CD4-positive, alpha-beta T cell treated with Interleukin-15 for 4 hours (primary cell): ENCODE results near the gene PCSK5.

Experiments used
- DNase-seq: peaks from one replicate; pipeline ENCODE4 v3.0.0-alpha.2; 2020; ENCODE audit warnings: low spot score

The PCSK5 gene

DNA sequence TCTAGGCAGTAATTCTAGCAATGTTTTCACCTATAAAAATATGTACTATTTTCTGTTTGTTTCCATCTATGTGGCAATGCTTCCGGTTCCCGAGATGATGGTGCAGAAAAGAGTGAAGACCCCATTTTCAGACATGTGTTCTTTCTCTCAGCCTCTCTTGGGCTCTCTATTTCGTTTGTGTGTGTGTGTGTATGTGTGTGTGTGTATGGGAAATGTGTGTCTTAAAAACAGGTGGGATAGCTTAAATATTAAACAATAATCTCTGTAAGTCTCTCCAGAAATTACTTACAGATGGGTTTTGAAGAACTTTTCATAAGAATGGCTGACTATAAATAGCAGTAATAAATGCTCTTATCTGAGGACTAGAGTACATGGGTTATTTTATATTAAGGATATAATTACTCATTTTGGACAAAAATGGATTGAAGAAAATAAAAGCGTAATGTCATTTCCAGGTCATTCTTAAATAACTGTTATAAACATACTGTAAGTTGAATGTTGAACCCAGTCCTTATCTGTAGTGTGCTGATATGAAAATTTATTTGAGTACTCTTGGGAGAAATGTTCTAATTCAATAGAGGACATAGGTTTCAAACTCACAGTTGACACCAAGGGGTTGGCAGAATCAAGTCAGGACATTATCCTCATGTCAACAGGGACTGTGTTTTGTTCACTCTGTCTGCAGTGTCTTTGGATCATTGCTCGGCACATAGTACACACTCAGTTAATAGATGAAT lies 31.1 kb downstream of the PCSK5 start:
- DNase-seq = no peak

DNA sequence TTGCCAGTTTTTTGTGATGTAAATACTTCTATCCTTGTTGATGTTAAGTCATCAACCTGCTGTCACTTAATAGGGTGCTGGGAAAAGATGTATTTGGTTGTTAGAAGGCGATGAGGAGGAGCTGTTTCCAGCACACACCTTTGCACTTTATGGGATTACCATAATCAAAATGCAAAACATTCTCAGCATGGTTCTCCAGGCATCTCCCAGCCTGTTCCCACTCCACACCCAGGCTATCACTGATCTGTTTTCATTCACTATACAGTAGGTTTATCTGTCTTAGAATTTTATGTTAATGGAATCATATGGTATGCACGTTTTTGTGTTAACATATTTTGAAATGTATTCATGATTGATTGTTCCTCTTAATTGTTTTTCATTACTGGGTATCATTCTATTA lies 35.9 kb downstream of the PCSK5 start:
- no peak for DNase-seq

DNA sequence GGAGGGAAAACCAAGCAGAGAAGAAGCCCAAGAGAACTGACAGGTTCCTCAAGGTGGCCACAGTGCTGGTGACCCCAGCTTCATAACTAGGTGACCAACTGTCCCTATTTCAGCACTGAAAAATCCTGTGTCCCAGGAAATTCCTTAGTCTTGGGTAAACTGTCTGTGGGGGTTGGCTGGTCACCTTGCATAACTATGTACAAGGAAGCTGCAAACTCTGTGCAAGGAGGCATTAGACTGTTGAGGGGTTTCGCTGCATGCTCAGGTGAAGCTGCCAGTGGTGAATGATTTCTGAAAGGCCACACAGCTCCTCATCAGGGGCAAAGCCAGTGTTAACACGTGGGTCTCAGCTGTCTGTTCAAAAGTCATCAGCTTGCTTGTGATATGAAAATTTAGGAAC lies 36.9 kb downstream of the PCSK5 start:
- no peak for DNase-seq

DNA sequence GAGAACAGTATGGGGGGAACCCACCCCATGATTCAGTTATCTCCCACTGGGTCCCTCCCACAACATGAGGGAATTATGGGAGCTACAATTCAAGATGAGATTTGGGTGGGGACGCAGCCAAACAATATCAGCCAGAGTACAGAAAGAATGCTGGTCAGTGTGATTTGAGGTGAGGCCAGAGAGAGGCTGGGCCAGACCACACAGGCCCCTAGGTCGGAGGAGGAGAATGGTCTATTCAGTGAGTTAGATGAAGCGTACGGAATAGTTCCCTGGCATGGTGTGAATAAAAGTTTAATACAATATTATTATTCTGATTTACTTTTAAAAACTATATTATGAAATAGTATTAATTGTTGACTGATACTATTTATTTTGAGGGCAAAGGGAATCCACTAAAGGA lies 39.7 kb downstream of the PCSK5 start:
- DNase-seq = no peak

DNA sequence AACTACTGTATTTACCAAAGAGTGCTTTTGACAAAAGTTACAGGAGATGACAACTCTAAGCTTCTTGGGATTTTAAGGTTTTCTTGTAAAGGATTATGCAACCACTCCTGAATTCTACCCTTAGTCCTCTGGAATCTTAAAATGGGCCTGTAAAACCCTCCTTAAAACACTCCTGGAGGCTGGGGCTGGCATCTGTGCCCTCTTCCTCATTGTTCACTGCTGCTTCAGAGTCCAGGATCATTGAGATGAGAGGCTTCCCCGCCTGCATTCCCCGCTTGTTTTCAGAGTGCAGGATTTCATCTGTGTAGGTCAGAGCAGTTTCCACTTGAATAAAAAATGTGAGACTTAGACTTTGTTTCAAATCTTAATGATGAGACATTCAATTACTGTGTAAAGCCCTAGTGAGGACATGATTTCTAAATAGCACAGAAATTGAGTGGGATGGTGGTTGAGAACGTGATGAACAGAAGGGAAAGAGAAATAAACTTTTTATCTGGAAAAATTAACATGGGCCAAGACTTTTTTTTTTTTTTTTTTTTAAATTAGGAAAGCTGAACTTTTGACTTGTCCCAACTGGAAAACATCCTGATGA lies 40.4 kb downstream of the PCSK5 start:
- no peak for DNase-seq

DNA sequence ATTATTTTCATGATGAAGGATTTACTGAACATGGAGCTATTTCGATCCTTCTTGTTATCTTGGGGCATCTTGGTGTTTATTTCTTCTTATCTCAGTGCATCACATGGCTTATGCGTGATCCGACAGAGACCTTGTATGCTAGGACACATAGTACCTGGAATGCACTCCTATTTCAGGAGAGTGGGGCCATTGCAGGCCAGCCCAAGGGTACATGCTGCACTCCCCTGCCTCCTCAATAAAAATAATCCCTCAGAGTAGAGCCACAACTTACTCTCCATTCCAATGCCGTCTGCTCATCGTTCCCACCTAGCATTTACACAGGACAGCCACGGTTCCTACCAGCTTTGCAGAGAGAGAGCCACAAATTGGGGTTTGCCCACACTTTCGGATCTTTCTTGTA lies 43.5 kb downstream of the PCSK5 start:
- DNase-seq = no peak

DNA sequence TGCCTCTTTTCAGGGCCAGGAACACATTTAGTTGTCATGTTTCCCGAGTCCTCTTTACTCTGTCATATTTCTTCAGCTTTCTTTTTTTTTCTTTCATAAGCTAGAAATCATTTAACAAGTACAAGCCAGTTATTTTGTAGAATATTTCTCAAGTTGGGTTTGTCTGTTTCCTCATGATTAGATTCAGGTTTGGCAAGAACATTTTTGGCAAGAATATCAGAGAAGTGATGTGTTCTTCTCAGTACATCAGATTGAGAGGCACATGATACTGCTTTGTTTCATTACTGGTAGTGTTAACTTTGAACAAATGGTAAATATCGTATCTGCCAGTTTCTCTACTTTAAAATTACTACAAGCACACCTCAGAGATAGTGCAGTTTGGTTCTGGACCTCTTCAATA lies 45.1 kb downstream of the PCSK5 start:
- DNase-seq = no peak

DNA sequence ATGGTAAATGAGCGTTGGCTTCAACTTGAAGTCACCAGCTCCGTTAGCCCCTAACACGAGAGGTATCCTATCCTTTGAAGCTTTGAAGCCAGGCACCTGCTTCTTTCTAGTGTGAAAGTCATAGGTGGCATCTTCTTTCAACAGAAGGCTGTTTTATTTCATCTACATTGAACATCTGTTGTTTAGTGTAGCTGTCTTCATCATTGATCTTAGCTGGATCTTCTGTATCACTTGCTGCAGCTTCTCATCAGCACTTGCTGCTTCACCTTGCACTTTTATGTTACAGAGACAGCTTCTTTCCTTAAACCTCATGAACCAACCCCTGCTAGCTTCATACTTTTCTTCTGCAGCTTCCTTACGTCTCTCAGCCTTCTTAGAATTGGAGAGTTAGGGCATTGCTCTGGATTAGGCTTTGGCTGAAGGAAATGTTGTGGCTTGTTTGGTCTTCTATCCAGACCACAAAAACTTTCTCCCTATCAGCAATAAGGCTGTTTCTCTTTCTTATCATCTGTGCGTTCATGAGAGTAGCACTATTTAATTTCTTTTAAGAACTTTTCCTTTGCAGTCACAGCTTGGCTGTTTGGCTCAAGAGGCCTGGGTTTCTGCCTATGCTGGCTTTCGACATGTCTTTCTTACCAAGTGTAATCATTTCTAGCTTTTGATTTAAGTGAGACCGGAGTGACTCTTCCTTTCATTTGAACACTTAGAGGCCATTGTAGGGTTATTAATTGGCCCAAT lies 47.2 kb downstream of the PCSK5 start:
- DNase-seq = no peak

DNA sequence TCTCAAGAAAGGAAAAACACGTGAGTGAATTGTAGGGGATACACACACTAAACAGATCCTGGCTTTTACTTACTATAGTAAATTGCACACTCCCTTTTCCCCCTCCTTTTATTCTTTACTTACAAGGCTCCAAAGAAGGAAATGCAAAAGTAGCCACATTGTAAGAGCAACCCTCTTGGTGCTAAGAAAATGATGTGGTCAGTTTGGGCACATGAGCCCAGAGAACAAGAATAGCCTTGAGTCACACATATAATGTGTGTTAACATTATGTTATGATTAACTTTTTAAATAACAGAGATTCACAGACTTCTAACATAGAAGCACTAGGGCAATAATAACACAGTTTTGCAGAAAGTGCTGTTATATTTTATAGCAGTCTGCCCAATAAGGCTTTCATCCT lies 48.5 kb downstream of the PCSK5 start:
- no peak for DNase-seq

DNA sequence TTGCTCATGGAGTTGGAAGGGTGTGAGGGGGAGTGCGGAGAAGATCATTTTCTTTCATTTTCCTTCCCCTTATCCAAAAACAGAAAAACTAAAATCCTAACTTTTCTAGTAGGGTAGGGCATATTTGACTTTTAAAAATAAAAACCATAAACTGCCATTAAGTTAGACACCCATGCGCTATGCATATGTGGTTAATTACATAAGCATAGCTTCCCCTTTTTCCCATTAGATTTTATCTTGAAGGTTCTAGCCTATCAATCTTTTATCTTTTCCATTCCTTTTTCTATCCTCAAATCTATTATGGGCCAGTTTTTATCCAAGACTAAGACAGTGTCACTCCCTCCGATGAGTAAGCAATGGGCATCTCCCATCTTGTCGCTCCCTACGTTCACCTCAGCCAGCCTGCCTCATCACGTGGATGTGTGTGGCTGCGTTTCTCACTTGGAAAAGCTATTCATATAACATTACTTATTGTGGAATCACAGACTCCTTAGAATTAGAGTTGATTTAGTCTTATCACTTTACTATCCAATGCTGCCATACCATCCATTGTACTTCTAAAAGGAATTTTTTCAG lies 49.2 kb downstream of the PCSK5 start:
- no peak for DNase-seq

DNA sequence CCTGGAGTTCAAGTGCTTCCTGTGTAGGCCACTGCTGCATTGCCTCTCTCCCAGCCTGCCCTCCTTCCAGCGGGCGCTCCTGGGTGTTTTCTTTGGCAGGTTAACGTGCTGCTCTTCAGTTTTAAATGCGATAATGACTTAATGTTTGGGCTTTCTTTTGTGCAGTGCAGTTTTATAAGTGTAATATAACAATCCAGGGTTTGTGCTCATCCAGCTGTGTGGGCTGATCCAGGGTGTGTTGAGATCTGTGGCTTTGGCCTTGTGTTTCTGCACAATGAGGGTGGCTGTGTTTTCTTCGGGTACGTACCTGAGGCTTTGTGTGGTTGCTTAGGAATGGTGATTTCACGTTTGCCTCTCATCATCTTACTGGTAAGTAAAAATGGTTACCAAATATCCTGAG lies 50.6 kb downstream of the PCSK5 start:
- no peak for DNase-seq

DNA sequence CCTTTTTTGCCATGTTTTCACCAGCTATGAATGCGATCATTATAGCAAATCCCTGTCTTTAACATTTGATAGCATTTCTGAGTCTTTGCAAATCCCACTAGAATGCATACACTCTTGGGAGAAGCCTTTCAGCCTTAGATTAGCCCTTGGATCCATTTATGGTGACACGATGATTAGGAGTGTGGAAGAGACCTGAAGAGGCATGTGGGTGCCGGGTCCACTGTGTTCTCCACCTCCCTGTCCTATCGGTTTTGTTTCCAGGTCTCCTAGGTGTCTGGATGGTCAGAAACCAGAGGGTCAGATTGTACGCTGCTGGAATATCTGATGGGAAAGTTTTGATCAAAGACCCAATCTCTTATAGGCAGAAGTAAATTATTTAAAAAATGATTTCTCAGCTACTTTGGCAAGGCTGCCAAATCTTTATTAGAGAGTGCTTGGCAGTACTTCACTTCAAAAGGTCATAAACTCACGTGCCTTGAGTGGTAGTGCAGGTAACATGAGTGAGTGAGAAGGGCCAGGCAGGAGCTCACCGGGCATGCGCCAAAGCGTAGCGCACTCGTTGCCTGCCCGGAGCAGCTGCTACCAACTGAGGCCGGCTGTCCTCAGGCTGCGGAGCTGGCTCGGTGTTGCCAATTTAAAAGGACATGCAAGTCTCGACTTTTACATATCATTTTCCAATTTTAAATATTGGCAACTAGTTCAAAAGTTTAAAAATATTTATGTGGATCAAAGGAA lies 51.3 kb downstream of the PCSK5 start:
- no peak for DNase-seq

DNA sequence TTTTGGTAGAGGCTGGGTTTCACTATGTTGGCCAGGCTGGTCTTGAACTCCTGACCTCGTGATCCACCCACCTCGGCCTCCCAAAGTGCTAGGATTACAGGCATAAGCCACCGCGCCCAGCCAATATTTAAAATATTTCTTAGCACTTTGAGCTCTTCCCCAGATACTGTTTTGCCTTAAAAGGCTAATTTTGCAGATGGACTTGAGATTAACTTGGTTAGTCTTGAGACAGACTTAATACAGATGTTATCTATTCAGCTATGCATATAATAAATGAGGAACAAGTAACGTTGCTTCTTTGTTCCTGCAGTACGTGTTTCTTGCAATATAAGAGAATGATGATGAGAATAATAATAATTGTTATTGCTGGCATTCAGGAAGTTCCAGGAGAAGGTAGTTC lies 56.3 kb downstream of the PCSK5 start:
- DNase-seq = no peak

DNA sequence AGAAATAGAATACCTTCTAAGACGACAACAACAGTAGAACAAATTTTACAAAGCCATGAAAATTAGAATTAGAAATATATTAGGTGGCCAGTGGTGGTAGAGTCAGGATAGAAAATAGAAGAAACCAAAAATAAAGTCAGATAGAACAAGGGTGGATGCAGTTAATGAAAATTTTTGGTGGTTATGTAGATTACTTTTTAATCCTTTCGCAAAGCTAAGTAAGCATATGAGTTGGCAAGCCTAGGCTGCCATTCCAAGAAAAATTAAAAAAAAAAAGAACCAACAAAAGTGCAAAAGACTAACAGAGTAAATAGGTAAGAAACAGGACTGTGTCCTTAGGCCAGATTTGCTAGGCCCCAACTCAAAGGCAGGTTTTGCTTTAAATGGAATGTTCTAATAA lies 56.8 kb downstream of the PCSK5 start:
- DNase-seq = no peak

DNA sequence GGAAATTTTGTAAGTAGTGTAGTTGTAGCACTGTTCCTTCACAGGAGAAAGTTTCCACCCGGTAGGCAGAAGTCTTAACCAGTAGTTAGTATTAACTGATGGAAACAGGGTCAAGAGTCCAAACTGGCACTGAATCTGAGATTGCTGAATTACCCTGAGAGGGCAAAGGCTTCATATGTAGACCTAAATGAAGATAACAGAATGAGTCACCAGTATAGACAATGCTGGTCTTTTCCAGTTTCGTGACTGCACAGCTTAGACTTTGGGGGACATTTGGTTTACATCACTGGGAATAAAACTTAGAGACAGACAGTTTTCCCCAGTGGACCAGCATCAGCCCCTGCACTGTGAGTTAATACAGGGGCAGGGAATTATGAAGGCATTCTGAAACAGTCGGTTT lies 60.5 kb downstream of the PCSK5 start:
- no peak for DNase-seq

DNA sequence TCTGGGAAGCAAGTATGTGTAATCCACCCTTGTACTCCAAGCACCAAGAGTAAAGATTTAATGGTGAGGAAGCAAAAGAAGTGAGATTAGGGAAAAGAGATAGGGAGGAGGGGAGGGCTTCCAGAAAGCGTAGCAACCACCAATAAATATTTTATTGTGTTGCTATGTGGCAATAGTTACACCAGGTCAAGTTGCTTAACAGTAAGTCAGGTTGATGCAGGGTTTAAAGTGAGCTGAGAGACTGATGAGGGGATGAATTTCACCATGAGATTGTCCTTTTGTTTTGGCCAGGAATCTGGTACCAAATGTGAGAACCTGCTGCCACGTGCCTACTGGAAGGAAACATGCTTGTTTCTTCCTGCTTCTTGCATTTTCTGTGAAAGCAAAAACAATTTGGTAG lies 62.7 kb downstream of the PCSK5 start:
- DNase-seq = no peak

DNA sequence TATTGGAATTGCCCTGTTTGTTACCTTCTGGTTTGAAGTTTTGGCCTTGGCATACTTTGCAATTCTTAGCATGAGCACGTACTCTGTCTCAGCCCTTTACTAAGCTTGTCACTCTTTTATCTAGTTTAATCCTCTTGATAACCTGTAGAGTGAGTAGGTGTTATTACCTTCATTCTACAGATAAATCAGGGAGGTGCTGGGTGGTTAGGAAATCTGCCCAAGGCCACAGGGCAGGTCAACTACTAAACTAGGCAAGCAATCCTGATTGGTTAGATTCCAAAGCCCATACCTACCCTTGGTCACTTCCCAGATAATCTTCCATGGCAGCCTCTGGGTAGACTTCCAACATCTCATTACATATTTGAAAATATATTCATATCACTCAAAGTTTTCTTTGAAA lies 65.7 kb downstream of the PCSK5 start:
- no peak for DNase-seq

DNA sequence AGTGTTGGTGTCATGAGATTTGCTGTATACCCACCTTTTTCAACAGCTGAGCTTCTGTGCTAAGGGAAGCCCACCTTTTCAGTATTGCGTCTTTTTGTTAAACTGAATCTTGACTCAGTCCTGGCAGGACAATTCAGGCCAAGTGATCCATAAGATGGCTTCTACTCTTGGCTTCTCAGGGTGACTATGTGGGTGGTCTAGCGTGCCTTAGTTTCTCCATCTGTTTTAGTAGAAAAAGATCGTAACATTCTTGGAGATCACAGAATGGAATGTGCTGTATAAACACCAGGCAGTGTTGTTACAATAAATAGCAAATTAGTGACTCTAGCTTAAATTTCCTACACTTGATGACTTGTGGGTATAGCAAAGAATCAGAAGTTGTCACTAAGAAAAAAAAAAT lies 66.6 kb downstream of the PCSK5 start:
- DNase-seq = no peak

DNA sequence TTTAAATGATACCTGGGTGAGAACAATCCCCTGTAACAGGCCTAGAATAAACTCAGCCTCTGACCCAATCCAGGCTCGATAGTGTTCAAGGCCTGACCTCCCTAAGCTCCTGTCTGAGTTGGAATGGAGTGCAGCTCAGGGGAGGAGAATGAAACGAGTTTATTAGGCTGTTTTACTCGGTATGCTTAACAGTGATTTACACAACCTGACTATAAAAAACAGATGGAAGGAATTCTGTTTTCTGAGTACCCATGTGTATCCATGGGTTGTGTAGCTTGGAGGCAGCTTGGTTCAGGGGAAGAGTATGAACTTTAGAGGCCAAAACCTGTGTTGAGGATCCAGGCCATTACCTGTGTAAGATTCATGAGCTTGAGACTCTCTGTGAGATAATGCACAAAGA lies 67.8 kb downstream of the PCSK5 start:
- DNase-seq = no peak

DNA sequence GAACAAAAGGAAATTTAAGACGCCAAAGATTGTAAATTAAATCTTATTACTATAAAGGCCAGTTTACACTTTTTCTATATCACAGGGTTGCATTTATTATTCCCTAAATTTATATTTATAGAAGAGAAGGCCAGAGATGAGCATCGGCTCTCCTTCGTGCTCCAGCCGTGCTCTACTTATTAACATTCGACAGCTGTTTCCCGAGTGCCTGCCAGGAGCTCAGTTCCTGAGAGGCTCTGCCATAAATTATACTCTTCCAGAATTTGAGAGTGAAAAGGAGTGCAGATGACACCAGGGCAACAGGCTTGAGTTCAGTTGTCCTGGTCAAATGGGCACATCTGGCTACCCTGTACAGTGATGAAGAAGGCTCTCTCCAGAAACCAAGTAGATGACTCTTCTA lies 70.1 kb downstream of the PCSK5 start:
- no peak for DNase-seq

DNA sequence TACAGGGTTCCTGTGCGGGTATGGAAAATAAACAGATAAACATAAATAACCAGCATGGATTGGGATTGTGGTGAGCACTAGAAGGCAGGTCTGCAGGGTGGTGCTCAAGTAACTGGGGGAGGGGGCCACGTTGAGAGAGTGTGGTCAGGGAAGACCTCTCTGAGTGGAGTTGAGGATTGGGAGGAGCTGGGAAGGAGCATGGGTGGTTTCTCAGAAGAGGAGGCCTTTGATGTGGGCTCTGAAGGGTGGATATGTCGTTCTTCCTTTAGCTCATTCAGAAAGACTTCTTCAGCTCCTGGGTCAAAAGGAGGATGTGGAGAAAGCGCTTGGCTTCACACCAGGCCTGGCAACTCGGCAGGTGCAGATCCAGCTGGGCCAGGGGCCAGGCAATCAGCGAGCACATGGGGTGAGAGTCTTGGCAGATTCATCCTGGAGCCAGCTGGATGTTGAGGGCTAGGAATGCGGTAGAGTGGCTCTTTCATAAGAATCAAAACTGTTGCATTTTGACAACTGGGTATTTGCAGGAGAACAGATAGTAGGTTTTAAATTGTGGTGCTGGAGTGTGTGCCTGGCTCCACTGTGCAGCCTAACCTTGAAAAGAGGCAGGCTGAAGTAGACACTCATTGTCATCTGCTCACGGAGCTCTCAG lies 71.7 kb downstream of the PCSK5 start:
- DNase-seq = no peak

DNA sequence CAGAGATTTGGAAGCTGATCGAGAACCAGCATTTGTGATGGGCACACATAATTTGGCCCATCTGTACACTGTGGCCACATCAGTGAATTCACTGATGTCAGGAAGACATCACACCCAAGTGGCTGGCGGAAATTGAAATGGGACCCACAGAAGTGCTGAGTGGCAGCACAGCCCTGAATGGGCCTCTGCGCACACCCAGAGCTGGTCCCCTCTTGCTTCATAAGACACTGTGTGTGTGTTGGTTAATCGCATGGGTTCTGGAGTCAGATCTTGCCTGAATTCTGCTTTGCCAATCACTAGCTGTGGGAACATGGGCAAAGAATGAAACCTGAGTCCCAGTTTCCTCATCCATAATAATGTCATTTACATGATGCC lies 72.2 kb downstream of the PCSK5 start:
- no peak for DNase-seq
